ENCODE data around the gene IL17A.

DNA sequence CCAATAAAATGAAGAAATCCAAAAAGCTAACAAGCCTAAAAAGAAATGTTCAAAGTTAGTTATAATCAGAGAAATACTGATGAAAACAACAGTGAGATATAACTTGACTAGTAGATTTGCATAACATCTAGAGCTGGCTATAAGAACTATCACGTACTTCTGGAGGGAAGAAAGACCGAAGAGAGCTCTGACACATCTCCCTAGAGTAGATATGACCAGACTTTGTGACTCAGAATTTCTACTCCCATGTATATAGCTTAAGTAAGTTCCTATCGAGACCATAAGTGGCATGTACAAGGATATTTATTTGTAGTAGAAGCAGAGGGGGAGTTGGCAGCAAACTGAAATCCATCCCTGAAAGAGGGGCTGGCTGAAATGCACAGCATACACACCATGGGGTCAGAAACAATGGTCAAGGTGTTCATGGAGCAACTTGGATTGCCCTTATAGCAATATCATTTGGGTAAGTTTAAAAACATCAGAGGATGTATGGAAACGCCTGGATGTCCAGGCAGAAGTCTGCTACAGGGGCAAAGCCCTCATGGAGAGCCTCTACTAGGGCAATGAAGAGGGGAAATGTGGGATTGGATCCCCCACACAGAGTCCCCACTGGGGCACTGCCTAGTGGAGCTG is 25.6 kb upstream of the IL17A start:
- TF ChIP-seq CTCF (IDR thresholded peaks at IDR 0.05) (no peak), POLR2A (IDR thresholded peaks at IDR 0.05) (no peak)

Data from lower leg skin (tissue), 3 donors.